KMS-11 (cell line): ENCODE results near the gene NHERF2.

Experiments used
- H2AFZ ChIP-seq: fragments of 200-600 bp; sonication (generic); 2 replicates; pipeline ENCODE4 v1.6.1; 2016; ENCODE audit warnings: antibody characterized with exemption, mixed run types, low read depth
- H3K27ac ChIP-seq: fragments of 200-600 bp; sonication (generic); 2 replicates; pipeline ENCODE4 v1.6.1; 2016; ENCODE audit warnings: mild to moderate bottlenecking, mixed run types
- H3K27me3 ChIP-seq: fragments of 200-600 bp; sonication (generic); 2 replicates; pipeline ENCODE4 v1.6.1; 2017; ENCODE audit warnings: mild to moderate bottlenecking, low read depth, mixed run types, moderate library complexity; ENCODE audit not compliant: insufficient read depth
- H3K36me3 ChIP-seq: fragments of 200-600 bp; sonication (generic); 2 replicates; pipeline ENCODE4 v1.6.1; 2017; ENCODE audit warnings: mild to moderate bottlenecking, mixed run types; ENCODE audit not compliant: insufficient read depth
- H3K4me1 ChIP-seq: fragments of 200-600 bp; sonication (generic); 2 replicates; pipeline ENCODE4 v1.6.1; 2016; ENCODE audit warnings: mild to moderate bottlenecking, low read depth, mixed run types; ENCODE audit not compliant: poor library complexity, severe bottlenecking
- H3K4me2 ChIP-seq: fragments of 200-600 bp; sonication (generic); 2 replicates; pipeline ENCODE4 v1.7.0; 2016; ENCODE audit warnings: mild to moderate bottlenecking, mixed run types
- H3K4me3 ChIP-seq: fragments of 200-600 bp; sonication (generic); IDR thresholded peaks from 2 replicates; pipeline ENCODE4 v1.6.1; 2017; ENCODE audit warnings: low read depth, low read length, mixed read lengths; ENCODE audit not compliant: insufficient read depth
- H3K79me2 ChIP-seq: fragments of 200-600 bp; sonication (generic); 2 replicates; pipeline ENCODE4 v1.6.1; 2016; ENCODE audit warnings: low read depth, mixed run types; ENCODE audit not compliant: insufficient read depth
- H3K9ac ChIP-seq: fragments of 200-600 bp; sonication (generic); 2 replicates; pipeline ENCODE4 v1.6.1; 2016; ENCODE audit warnings: mild to moderate bottlenecking, mixed run types
- H4K20me1 ChIP-seq: fragments of 200-600 bp; sonication (generic); 2 replicates; pipeline ENCODE4 v1.6.1; 2016; ENCODE audit warnings: mild to moderate bottlenecking, mixed run types; ENCODE audit not compliant: insufficient read depth
- TF ChIP-seq, protein P1 (sequence below): fragments of 200-600 bp; sonication (generic); conservative IDR thresholded peaks from 2 replicates; pipeline ENCODE4 v1.6.1; 2017; ENCODE audit warnings: low read depth, mild to moderate bottlenecking, antibody characterized with exemption, low read length, moderate library complexity, mixed read lengths

NHERF2 gene

GRCh38 chr16:1985466-1986150 is 41.1 kb upstream of the NHERF2 start:
- H3K4me2 ChIP-seq, result peak overlapping the region; percentile 85
- TF ChIP-seq, protein P1, sequence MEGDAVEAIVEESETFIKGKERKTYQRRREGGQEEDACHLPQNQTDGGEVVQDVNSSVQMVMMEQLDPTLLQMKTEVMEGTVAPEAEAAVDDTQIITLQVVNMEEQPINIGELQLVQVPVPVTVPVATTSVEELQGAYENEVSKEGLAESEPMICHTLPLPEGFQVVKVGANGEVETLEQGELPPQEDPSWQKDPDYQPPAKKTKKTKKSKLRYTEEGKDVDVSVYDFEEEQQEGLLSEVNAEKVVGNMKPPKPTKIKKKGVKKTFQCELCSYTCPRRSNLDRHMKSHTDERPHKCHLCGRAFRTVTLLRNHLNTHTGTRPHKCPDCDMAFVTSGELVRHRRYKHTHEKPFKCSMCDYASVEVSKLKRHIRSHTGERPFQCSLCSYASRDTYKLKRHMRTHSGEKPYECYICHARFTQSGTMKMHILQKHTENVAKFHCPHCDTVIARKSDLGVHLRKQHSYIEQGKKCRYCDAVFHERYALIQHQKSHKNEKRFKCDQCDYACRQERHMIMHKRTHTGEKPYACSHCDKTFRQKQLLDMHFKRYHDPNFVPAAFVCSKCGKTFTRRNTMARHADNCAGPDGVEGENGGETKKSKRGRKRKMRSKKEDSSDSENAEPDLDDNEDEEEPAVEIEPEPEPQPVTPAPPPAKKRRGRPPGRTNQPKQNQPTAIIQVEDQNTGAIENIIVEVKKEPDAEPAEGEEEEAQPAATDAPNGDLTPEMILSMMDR, result no peak
- H3K9ac ChIP-seq, result no peak overlapping the region
- H3K4me1 ChIP-seq, result peaks cover 37% of the 10 kb centered on the region
- no peaks in the 10 kb centered on the region for H3K36me3 ChIP-seq
- H3K4me3 ChIP-seq, result no peak overlapping the region
- H4K20me1 ChIP-seq, result no peaks in the 10 kb centered on the region
- no peak overlapping the region for H2AFZ ChIP-seq
- peaks cover 5% of the 10 kb centered on the region for H3K27me3 ChIP-seq
- no peaks in the 10 kb centered on the region for H3K79me2 ChIP-seq
- H3K27ac ChIP-seq, result no peak overlapping the region

- H3K4me1 ChIP-seq, result peaks cover 31% of the 10 kb centered on the region
- H3K9ac ChIP-seq, result no peak overlapping the region
- no peak overlapping the region for H3K4me2 ChIP-seq
- H3K27ac ChIP-seq, result no peak overlapping the region
- no peaks in the 10 kb centered on the region for H3K36me3 ChIP-seq
- H3K4me3 ChIP-seq, result no peak overlapping the region
- no peaks in the 10 kb centered on the region for H3K79me2 ChIP-seq
- peaks cover 10% of the 10 kb centered on the region for H3K27me3 ChIP-seq
- H2AFZ ChIP-seq, result no peak overlapping the region
- no peaks in the 10 kb centered on the region for H4K20me1 ChIP-seq
- TF ChIP-seq, protein P1, result no peak
Observed at GRCh38 chr16:1987198-1987597, 39.5 kb upstream of the NHERF2 start.

GRCh38 chr16:1989209-1990100 is 37.2 kb upstream of the NHERF2 start, which contains the start of gene SYNGR3:
SYNGR3 (plus strand) TSS chr16:1989970; CDS start chr16:1990103, 133 bp downstream.
- Histone ChIP-seq H3K27ac (no peak within 1 kb of the TSS), H3K4me3 (no peak within 1 kb of the TSS), H3K4me2 (peak within 1 kb of the TSS; percentile 47), H3K36me3 (no peaks in the 10 kb centered on the region), H3K79me2 (no peaks in the 10 kb centered on the region), H3K27me3 (peaks cover 5% of the 10 kb centered on the region), H4K20me1 (no peaks in the 10 kb centered on the region), H3K9ac (no peak within 1 kb of the TSS), H2AFZ (peak within 1 kb of the TSS; percentile 54), H3K4me1 (peaks cover 30% of the 10 kb centered on the region)
- TF ChIP-seq, protein P1, result no peak

- Histone ChIP-seq H3K27me3 (peaks cover 5% of the 10 kb centered on the region), H3K4me1 (peaks cover 29% of the 10 kb centered on the region), H4K20me1 (no peaks in the 10 kb centered on the region), H3K27ac (no peak overlapping the region), H3K79me2 (no peaks in the 10 kb centered on the region), H3K4me3 (no peak overlapping the region), H3K4me2 (peak overlapping the region; percentile 47; the same call in 1 of the 2 replicates), H3K9ac (no peak overlapping the region), H3K36me3 (no peaks in the 10 kb centered on the region), H2AFZ (no peak overlapping the region)
- TF ChIP-seq, protein P1, result no peak
Observed at GRCh38 chr16:1990101-1990350, 36.7 kb upstream of the NHERF2 start.
